Thyroid gland (tissue), 4 donors: Measurements from ENCODE around the gene GUCY1A2.

ENCODE experiments used
- CTCF ChIP-seq, 6 experiments: fragments of 200-600 bp in 3 of 6; fragments of 450-650 bp in 3 of 6; sonication (generic) in 3 of 6; IDR thresholded peaks; one replicate each; pipeline ENCODE4 v1.5.1; 2016 to 2019; ENCODE audit warnings: antibody characterized with exemption in 6 of 6, mild to moderate bottlenecking in 2 of 6, inconsistent platforms in 1 of 6, moderate library complexity in 1 of 6
- POLR2A ChIP-seq, 2 donors: fragments of 450-650 bp; IDR thresholded peaks; one replicate each; pipeline ENCODE4 v1.6.1; 2017; ENCODE audit warnings: antibody characterized with exemption in 2 of 2, mild to moderate bottlenecking in 2 of 2, moderate library complexity in 1 of 2

- TF ChIP-seq CTCF (IDR thresholded peaks at IDR 0.05): no peak
- TF ChIP-seq POLR2A (IDR thresholded peaks at IDR 0.05): no peak
Observed at GRCh38 chr11:106717222-106717621, 301.1 kb downstream of the GUCY1A2 start.
